HepG2 (cell line): ENCODE data around the gene GALK2. TPM values are rescaled to one million over a fixed set of nuclear protein-coding genes. Genes with fewer than 3 reads are reported as not detected.

Experiments used
- CBX1 ChIP-seq: IDR thresholded peaks from one replicate; pipeline ENCODE4 v1.6.1; 2016; ENCODE audit warnings: antibody characterized with exemption, low read depth
- NR3C1 ChIP-seq: sonication (generic); formaldehyde crosslinking; IDR thresholded peaks from 2 replicates; pipeline ENCODE4 v1.4.0; 2020; ENCODE audit warnings: missing genetic modification reagents
- TBX3 ChIP-seq: fragments of 450-650 bp; IDR thresholded peaks from 2 replicates; pipeline ENCODE4 v1.6.1; 2017; ENCODE audit warnings: antibody characterized with exemption, mild to moderate bottlenecking, inconsistent platforms, borderline replicate concordance
- YY1 ChIP-seq: IDR thresholded peaks from 2 replicates; pipeline ENCODE4 v1.6.1; 2011; ENCODE audit warnings: low read length, low read depth, moderate library complexity, mild to moderate bottlenecking; ENCODE audit not compliant: insufficient read depth, insufficient replicate concordance
- ZNF232 ChIP-seq: sonication (generic); formaldehyde crosslinking; IDR thresholded peaks from 2 replicates; pipeline ENCODE4 v1.4.0; 2020; ENCODE audit warnings: missing genetic modification reagents, borderline replicate concordance
- ZNF292 ChIP-seq: sonication (generic); formaldehyde crosslinking; IDR thresholded peaks from 2 replicates; pipeline ENCODE4 v1.8.1; 2022; ENCODE audit warnings: mild to moderate bottlenecking, low read depth, missing genetic modification reagents, borderline replicate concordance
- ZNF329 ChIP-seq: sonication (generic); formaldehyde crosslinking; IDR thresholded peaks from 2 replicates; pipeline ENCODE4 v1.9.0; 2021; ENCODE audit warnings: low read depth, mild to moderate bottlenecking, missing genetic modification reagents
- polyA plus RNA-seq, 8 experiments: library from polyadenylated mRNA; depleted of rRNA in 3 of 8; stranded (reverse) in 7 of 8; unstranded in 1 of 8; fragments of >200 nt; fragmentation: Illumina TruSeq in 4 of 8; extraction: Trizol in 4 of 8; gene quantifications; 2 replicates each; pipeline versions ENCODE4 v1.2.1 to v1.2.3, GENCODE V29; 2011 to 2016; ENCODE audit warnings: low read depth in 4 of 8, missing spikeins in 1 of 8, mixed read lengths in 1 of 8; ENCODE audit not compliant: insufficient read depth in 1 of 8
- total RNA-seq, 5 experiments: library from RNA; depleted of rRNA; stranded (reverse); fragments of >200 nt; fragmentation: Illumina TruSeq; extraction: Trizol; gene quantifications; 2 replicates each; pipeline ENCODE4 v1.2.3, GENCODE V29; 2016; ENCODE audit warnings: low read depth in 1 of 5
- TF ChIP-seq, protein P1 (sequence below): sonication (generic); formaldehyde crosslinking; conservative IDR thresholded peaks from 2 replicates; pipeline ENCODE4 v1.8.1; 2023; ENCODE audit warnings: missing genetic modification reagents
- TF ChIP-seq, protein P2 (sequence below): sonication (generic); formaldehyde crosslinking; IDR thresholded peaks from 2 replicates; pipeline ENCODE4 v1.4.0; 2020; ENCODE audit warnings: mild to moderate bottlenecking, missing genetic modification reagents
- TF ChIP-seq, protein P3 (sequence below): sonication (generic); formaldehyde crosslinking; IDR thresholded peaks from 2 replicates; pipeline ENCODE4 v1.4.0; 2020; ENCODE audit warnings: missing genetic modification reagents, borderline replicate concordance
- TF ChIP-seq, protein P4 (sequence below): IDR thresholded peaks from 2 replicates; pipeline ENCODE4 v1.6.1; 2018; ENCODE audit warnings: missing genetic modification reagents, mild to moderate bottlenecking, missing compliant biosample characterization
- TF ChIP-seq, protein P5 (sequence below): sonication (generic); formaldehyde crosslinking; IDR thresholded peaks from 2 replicates; pipeline ENCODE4 v1.4.0; 2020; ENCODE audit warnings: low read depth, mild to moderate bottlenecking, missing genetic modification reagents
- TF ChIP-seq, protein P6 (sequence below): sonication (generic); formaldehyde crosslinking; IDR thresholded peaks from 2 replicates; pipeline ENCODE4 v1.8.1; 2022; ENCODE audit warnings: low read depth, mild to moderate bottlenecking, missing genetic modification reagents

GALK2 gene
- total and polyA plus RNA-seq, 2 of the 13 experiments (the other 11 are each of a cell fraction or from before 2014, with no cell fraction given): 17.6 to 32.8 TPM

DNA sequence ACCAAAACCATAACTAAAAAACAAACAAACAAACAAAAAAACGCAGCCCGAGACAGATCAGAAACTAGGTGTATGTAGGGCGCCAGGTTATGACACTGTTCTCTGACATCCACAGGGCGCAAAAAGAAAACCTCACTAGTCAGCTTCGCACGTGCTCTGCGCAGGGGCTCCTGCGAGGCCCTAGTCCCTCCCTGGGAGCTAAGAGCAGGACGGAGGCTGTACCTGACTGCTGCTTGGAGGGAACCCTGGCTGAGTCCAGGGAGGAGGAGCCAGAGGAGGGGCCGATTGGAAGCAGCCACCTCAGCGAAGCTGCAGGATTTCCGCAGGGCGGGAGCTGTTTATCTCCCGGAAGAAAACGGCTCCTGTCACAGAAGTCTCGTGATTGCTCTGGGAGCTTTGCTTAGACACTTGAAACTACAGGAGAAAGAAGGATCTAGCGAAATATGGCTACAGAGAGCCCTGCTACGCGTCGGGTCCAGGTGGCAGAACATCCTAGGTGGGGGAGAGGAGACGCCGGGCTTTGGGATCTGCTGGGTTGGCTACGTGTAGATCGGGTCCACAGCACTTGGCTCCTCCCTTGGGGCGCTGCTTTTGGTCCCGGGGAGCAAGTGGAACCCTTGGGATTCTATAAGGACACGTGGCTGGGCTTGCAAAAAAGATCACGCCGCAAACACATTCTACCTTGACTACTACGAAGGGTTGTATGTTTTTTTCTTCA is at the start of gene GALK2 (continued):
- TF ChIP-seq, protein P1, sequence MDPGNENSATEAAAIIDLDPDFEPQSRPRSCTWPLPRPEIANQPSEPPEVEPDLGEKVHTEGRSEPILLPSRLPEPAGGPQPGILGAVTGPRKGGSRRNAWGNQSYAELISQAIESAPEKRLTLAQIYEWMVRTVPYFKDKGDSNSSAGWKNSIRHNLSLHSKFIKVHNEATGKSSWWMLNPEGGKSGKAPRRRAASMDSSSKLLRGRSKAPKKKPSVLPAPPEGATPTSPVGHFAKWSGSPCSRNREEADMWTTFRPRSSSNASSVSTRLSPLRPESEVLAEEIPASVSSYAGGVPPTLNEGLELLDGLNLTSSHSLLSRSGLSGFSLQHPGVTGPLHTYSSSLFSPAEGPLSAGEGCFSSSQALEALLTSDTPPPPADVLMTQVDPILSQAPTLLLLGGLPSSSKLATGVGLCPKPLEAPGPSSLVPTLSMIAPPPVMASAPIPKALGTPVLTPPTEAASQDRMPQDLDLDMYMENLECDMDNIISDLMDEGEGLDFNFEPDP (CRISPR knock-in tag): peak; percentile 92; the same call in 1 of the 2 replicates
- TF ChIP-seq, protein P2, sequence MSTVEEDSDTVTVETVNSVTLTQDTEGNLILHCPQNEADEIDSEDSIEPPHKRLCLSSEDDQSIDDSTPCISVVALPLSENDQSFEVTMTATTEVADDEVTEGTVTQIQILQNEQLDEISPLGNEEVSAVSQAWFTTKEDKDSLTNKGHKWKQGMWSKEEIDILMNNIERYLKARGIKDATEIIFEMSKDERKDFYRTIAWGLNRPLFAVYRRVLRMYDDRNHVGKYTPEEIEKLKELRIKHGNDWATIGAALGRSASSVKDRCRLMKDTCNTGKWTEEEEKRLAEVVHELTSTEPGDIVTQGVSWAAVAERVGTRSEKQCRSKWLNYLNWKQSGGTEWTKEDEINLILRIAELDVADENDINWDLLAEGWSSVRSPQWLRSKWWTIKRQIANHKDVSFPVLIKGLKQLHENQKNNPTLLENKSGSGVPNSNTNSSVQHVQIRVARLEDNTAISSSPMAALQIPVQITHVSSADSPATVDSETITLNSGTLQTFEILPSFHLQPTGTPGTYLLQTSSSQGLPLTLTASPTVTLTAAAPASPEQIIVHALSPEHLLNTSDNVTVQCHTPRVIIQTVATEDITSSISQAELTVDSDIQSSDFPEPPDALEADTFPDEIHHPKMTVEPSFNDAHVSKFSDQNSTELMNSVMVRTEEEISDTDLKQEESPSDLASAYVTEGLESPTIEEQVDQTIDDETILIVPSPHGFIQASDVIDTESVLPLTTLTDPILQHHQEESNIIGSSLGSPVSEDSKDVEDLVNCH (CRISPR knock-in tag): 0 out of 2 replicates have a peak, but pooled peaks have one; percentile 73
- TF ChIP-seq TBX3 (no peak), NR3C1 (CRISPR knock-in tag) (no peak), ZNF329 (CRISPR knock-in tag) (no peak), YY1 (no peak), ZNF232 (CRISPR knock-in tag) (peak; percentile 52; the same call in 1 of the 2 replicates), CBX1 (no peak), ZNF292 (CRISPR knock-in tag) (peak; percentile 86)
- TF ChIP-seq, protein P3, sequence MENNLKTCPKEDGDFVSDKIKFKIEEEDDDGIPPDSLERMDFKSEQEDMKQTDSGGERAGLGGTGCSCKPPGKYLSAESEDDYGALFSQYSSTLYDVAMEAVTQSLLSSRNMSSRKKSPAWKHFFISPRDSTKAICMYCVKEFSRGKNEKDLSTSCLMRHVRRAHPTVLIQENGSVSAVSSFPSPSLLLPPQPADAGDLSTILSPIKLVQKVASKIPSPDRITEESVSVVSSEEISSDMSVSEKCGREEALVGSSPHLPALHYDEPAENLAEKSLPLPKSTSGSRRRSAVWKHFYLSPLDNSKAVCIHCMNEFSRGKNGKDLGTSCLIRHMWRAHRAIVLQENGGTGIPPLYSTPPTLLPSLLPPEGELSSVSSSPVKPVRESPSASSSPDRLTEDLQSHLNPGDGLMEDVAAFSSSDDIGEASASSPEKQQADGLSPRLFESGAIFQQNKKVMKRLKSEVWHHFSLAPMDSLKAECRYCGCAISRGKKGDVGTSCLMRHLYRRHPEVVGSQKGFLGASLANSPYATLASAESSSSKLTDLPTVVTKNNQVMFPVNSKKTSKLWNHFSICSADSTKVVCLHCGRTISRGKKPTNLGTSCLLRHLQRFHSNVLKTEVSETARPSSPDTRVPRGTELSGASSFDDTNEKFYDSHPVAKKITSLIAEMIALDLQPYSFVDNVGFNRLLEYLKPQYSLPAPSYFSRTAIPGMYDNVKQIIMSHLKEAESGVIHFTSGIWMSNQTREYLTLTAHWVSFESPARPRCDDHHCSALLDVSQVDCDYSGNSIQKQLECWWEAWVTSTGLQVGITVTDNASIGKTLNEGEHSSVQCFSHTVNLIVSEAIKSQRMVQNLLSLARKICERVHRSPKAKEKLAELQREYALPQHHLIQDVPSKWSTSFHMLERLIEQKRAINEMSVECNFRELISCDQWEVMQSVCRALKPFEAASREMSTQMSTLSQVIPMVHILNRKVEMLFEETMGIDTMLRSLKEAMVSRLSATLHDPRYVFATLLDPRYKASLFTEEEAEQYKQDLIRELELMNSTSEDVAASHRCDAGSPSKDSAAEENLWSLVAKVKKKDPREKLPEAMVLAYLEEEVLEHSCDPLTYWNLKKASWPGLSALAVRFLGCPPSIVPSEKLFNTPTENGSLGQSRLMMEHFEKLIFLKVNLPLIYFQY (CRISPR knock-in tag): 0 out of 2 replicates have a peak, but pooled peaks have one; percentile 11
- TF ChIP-seq, protein P4, sequence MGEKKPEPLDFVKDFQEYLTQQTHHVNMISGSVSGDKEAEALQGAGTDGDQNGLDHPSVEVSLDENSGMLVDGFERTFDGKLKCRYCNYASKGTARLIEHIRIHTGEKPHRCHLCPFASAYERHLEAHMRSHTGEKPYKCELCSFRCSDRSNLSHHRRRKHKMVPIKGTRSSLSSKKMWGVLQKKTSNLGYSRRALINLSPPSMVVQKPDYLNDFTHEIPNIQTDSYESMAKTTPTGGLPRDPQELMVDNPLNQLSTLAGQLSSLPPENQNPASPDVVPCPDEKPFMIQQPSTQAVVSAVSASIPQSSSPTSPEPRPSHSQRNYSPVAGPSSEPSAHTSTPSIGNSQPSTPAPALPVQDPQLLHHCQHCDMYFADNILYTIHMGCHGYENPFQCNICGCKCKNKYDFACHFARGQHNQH (CRISPR knock-in tag): peak; percentile 77; the same call in 1 of the 2 replicates
- TF ChIP-seq, protein P5, sequence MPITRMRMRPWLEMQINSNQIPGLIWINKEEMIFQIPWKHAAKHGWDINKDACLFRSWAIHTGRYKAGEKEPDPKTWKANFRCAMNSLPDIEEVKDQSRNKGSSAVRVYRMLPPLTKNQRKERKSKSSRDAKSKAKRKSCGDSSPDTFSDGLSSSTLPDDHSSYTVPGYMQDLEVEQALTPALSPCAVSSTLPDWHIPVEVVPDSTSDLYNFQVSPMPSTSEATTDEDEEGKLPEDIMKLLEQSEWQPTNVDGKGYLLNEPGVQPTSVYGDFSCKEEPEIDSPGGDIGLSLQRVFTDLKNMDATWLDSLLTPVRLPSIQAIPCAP (CRISPR knock-in tag): no peak
- TF ChIP-seq, protein P6, sequence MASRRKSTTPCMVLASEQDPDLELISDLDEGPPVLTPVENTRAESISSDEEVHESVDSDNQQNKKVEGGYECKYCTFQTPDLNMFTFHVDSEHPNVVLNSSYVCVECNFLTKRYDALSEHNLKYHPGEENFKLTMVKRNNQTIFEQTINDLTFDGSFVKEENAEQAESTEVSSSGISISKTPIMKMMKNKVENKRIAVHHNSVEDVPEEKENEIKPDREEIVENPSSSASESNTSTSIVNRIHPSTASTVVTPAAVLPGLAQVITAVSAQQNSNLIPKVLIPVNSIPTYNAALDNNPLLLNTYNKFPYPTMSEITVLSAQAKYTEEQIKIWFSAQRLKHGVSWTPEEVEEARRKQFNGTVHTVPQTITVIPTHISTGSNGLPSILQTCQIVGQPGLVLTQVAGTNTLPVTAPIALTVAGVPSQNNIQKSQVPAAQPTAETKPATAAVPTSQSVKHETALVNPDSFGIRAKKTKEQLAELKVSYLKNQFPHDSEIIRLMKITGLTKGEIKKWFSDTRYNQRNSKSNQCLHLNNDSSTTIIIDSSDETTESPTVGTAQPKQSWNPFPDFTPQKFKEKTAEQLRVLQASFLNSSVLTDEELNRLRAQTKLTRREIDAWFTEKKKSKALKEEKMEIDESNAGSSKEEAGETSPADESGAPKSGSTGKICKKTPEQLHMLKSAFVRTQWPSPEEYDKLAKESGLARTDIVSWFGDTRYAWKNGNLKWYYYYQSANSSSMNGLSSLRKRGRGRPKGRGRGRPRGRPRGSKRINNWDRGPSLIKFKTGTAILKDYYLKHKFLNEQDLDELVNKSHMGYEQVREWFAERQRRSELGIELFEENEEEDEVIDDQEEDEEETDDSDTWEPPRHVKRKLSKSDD: peak; percentile 86; the same call in 1 of the 2 replicates
